GM18520 (cell line): ENCODE results near the gene MEAK7.

Experiments
- ATAC-seq: cut with Tn5 transposase; IDR thresholded peaks from one replicate; pipeline ENCODE4 v1.9.1; 2021; ENCODE audit not compliant: unreplicated experiment

Gene MEAK7

DNA sequence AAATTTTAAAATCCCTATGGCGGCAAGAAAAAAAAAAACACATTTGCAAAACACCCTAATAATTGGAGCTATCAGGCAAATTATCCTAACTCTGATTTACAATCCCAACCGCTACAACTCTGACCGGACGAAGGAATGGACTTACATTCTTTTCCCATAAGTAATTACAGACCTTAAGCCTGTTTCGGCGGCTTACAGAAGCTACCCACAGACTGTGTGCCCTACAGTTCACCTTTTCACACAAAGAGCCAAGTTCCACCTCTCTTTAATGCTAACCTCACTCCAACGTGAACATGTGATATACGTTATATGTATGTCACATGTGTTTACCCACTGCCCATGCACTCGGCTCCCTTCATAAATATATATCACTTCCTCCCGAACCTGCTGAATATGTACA lies 8.7 kb upstream of the MEAK7 start:
- ATAC-seq = no peak

DNA sequence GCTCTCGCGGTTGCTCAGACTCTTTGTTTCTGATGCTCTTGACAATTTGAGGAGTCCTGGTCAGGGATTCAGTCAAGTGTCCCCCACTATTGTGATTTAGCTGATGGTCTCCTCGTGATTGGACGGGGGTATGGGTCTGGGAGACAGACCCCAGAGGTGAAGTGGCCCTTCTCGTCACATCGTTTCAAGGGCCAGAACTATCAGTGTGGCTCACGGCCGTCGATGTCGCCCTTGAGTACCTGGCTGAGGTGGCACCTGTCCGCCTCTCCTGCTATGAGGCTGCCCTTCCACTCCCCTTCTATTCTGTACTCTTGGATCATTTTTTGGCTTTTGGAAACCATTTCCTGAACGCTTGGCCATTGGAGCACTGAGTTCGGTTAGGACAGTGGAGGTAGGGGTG lies 7.4 kb upstream of the MEAK7 start:
- ATAC-seq = no peak

DNA sequence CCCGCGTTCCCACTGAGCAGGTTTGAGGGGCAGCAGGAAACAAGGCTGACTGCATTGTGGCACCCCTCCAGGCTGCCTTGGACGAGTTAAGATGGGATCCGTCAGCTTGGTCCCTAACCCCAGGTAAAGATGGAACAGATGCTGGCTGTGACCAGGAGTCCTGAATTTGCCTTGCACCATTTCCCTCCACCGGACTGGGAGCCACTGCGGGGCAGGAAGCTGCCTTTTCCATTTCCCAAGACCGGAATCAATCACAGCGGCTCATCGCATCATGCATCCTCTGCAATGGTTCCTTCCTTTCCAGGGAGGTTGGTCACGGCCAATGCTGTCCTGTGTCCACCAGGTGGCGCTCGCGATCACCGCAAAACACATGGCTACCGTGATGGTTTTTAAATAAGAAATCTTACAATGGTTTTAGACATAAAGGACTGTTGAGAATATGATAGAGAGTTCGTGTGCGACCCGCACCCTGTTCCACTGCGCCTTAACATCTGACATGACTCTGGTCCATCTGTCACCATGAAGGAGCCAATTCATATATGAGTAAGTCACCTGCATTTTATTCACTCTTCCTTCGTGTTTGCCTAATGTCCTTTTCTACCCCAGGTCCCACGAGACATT lies 6.8 kb upstream of the MEAK7 start:
- no peak for ATAC-seq

DNA sequence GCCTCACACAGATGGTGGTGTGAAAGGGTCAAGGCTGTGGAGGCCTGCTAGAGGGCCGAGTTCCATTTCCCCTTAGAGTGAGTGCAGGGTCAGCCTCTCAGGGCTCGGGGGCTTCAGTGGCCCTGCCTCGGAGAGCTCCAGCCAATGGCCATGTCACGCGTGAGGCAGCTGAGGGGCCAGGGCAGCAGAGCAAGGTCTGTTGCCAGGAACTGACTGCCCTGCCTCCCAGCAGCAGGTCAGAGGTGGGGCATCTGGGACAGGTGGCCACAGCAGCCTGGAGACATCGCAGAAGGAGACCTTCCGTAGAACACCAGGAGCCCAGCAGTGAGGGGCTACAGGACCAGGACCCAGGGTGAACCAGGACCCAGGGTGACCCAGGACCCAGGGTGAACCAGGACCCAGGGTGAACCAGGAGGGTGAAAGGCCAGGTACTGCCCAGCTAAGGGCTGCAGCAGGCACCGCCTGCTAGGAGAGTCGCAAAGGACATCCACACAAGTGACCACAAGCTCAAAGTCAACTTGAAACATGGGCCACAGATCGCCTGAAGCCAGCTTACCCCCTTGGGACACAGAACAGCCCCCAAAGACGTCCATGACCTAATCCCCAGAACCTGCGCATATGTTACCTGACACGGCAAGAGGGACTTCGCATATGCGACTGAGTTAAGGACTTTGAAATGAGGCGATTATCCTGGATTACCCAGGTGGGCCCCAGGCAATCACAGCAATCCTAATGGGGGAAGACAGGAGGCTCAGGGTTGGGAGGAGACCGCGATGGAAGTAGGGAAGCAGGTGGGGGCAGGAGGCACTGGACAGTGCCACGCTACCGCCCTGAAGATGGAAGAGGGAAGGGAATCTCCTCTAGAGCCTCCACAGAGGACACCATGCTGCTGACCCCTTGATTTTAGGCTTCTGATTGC lies 4.8 kb upstream of the MEAK7 start:
- no peak for ATAC-seq

DNA sequence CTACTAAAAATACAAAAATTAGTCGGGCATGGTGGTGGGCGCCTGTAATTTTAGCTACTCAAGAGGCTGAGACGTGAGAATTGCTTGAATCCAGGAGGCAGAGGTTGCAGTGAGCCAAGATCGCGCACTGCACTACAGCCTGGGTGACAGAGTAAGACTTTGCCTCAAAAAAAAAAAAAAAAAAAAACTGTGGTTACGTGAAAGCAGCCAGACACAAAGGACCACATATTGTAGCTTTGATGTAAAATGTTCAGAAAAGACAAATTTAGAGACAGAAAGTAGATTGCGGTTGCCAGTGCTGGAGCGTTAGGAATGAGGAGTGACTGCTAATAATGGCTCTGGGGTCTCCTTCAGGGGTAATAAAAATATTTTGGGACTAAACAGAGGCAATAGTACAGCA lies 4.0 kb upstream of the MEAK7 start:
- ATAC-seq = no peak

DNA sequence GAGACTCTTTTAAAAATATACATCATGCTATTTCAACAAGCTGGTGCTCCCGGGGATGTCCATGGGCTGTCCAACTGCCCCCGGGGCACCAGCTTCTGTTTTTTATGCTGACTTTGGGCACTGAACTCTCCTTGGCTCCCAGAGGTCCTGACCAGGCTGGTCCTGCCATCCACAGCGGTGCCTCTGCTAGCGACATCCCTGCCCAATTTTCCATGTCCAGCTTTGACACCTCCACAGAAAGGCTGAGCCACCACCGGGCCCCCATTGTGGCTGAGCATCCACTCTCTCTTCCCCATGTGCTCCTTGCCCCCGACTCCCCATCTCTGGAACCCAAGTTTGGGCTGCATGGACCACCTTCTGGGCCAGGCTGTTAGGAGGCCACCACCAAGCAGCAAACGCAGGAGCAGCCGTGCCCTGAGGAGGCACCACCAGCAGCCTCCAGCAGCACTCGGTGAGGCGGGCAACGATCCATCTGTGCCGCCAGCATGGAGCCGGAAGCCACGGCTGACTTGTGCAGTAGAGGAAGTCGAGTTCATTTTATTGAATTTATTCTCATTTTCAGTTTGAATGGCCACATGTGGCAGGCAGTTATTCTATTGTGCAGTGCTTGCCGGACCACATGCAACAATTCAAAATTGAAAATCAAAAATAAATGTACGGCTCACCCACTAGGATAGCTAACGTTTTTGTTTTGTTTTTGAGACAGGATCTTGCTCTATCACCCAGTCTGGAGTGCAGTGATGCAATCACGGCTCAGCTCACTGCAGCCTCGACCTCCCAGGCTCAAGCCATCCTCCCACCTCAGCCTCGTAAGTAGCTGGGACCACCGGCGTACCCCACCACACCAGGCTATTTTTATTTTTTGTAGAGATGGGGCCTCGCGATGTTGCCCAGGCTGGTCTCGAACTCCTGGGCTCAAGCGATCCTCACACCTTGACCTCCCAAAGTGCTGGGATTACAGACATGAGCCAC lies 2.8 kb upstream of the MEAK7 start:
- ATAC-seq = no peak

DNA sequence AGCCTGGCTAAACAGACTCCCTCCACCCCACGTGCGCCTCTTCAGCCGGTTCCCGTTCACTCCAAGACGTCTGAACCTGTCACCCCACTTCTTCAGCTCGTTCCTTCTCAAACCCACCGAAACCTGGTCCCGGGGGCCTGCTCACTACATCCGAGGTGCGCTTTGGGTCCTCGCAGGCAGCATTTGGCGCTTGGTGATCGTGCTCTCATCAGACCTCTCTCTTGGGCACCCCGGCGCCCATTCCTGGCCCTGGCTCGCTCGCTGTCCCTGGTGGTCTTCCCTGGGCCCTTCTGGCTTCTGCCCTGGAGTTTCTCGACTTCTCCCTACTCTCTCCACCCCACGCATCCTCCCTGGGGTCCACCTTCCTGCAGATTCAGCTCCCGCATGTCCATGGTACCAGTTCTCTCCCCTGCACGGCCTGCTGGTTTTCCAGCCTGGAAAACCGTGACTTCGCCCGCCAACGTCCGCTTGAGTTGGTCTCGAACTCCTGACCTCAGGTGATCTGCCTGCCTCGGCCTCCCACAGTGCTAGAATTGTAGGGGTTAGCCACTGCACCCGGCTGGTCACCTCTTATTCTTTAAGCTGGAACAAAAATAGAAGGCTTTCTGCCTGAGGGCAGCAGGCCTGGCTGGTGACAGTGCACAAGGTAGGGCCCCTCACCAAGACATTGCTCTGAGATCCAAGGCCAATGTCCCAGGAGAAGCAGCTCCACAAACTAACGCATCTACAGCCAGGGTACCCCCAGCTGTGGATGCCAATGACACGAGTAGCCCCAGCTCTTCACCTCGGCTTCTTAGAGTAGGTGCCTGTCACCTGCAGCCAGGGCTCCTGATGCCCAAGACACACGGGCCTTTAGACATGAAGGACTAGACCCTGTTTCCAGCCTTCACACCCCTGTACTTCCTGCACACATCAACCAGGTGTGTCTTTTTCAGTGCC lies 1.1 kb upstream of the MEAK7 start:
- ATAC-seq = no peak

DNA sequence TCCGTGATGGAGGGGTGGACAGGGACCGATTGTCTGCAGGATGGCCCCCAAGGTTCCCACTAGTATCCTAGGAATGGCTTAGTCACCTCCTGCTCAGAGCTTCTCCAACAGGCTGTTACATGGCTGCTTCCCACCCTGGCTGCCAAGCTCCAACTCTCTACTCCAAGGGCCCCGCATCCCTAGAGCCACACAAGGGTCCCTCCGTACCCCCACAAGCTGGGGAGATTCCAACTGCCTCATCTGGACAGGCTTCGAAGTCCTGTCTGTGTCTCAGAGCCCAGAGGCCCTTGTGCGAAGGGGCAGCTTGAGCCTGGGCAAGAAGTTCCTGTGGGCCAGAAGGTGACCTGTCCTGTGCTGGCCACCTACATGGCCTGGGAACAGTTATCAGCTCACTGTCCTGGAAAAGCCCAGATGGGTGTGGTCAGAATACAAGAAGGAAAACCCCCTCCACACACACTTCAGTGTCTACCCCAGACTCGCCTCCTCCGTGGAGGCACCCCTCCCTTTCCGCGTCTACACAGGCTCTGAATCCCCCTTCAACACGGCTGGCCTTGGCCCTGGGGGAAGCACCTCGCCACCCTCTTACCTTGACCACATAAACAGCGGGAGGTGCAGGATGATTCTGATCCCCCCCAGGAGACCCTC lies 586 bp downstream of the MEAK7 start:
- no peak for ATAC-seq

DNA sequence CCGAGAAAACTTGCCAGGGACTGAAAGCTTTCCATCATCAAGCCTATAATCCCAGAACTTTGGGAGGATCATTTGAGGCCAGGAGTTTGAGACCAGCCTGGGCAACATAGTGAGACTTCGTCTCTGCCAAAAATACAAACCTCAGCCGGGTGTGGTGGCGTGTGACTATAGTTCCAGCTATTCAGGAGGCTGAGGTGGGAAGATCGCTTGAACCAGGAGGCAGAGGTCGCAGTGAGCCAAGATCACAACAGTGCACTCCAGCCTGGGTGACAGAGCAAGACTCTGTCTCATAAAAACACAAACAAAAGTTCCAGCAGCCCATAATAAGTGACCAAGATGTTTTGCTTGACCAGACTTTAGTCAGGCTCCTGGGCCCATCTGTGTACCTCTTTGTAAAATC lies 1.9 kb downstream of the MEAK7 start:
- no peak for ATAC-seq

DNA sequence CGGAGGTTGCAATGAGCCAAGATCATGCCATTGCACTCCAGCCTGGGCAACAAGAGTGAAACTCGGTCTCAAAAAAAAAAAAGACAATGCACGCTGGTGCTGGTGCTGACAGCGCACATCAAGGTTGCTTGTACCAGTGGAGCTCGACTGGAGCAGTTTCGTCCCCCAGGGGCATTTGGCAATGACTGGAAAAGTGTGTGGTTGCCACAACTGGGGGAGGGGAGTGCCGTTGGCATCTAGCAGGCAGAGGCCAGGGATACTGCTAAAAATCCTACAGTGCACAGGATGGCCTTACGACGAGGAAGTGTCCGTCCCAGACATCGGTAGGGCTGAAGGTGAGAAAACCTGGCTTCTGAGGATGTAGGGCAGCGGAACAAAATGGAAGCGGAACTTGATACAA lies 2.4 kb downstream of the MEAK7 start:
- ATAC-seq = no peak

DNA sequence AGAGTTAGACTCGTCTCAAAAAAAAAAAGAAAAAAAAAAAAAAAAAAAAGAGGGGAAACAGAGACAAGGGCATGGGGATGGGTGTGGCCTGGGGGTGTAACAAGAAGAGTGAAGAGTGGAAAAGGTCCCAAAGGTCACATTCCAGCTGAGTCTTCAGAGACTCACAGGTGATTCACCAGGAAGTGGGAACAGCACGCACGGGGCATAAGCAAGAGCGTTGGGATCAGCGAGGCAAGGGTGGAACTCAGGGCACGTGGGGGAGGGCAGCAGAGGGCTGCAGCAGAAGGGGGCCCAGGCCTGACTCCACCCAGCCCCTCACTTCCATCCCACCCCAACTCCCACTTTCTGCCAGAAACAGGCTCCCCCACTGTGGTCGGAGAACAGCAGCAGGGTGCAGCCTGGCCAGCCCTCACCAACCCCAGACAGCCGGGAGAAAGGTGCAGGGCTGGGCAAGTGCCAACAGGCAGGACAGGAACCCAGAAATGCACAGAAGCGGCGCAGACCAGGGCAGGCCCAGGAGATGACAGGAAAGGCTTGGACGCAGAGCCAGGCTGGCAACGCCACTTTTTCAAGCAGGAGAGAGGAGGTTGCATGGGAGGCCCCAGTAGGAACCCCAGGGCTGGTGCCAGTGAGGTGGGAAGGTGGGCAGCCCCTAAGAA lies 3.3 kb downstream of the MEAK7 start:
- ATAC-seq = no peak

DNA sequence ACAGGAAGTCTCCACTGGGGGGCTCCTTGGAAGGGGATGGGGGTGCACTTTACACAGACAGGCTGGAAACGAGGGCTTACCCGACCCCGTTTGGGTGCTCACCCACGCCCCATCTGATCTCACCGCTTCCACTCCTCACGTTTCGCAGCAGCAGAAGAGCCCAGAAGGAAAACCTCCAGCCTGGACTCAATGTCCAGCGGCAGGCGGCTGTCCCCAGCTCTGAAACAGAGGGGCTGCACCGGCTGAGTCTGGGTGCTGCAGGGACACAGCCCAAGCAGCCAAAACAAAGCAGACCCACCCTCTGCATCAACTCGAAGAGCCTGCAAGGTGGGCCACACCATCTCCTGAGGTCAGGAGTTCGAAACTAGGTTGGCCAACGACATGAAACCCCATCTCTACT lies 3.9 kb downstream of the MEAK7 start:
- ATAC-seq = no peak

DNA sequence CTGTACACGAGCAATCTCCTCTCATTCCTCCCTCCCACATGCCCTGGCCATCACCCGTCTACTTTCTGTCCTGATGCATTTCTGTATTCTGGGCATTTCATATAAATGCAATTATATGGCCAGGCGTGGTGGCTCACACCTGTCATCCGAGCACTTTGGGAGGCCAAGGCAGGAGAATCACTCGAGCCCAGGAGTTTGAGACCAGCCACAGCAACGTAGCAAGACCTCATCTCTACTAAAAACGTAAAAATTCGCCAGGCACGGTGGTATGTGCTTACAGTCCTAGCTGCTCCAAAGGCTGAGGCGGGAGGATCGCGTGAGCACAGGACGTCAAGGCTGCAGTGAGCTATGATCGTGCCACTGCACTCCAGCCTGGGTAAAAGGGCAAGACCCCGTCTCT lies 4.8 kb downstream of the MEAK7 start:
- ATAC-seq = no peak

DNA sequence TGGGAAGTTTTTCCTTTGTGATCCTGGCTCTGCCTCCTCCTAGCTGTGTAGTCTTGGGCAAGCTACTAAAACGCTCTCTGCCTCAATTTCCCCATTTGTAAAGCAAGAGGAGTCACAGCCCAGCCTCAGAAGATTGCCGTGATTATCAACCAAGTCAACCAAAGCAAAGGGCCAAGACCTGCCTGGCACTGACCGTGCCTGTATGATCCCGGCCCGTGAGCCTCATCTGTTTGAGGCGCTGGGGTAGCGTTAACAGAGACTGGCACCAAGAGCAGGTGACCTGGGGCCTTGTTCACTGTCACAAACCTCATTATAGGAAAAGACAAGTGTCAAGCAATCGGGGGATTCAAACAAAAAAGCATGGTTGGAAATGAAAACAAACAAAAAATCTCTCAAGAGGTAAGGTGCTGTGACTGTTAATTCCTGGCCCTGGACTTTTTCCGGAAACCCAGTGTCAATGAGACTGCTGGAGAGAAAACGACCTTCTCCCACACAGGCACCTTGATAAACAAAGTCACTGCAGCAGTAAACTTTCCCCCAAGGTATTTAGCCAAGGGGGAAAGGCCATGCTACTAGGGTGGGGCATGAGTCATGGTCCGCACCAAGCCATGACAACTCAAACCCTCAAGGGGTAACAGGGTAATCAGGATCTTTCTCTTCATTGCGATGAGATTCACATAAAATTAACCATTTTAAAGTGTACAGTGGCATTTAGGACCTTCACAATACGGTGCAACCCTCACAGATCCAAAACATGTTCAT lies 5.4 kb downstream of the MEAK7 start:
- ATAC-seq = no peak

DNA sequence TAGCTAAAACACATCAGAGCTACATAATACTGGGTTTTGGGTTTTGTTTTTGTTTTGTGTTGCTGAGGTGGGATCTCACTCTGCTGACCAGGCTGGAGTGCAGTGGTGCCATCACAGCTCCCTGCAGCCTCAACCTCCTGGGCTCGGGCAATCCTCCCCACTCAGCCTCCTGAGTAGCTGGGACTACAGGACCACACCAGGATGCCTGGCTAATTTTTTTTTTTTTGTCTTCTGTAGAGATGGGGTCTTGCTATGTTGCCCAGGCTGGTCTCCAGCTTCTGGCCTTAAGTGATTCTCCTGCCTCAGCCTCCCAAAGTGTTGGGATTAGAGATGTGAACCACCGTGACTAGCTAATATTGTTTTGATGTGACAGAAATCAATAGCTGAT lies 6.2 kb downstream of the MEAK7 start:
- ATAC-seq = no peak

DNA sequence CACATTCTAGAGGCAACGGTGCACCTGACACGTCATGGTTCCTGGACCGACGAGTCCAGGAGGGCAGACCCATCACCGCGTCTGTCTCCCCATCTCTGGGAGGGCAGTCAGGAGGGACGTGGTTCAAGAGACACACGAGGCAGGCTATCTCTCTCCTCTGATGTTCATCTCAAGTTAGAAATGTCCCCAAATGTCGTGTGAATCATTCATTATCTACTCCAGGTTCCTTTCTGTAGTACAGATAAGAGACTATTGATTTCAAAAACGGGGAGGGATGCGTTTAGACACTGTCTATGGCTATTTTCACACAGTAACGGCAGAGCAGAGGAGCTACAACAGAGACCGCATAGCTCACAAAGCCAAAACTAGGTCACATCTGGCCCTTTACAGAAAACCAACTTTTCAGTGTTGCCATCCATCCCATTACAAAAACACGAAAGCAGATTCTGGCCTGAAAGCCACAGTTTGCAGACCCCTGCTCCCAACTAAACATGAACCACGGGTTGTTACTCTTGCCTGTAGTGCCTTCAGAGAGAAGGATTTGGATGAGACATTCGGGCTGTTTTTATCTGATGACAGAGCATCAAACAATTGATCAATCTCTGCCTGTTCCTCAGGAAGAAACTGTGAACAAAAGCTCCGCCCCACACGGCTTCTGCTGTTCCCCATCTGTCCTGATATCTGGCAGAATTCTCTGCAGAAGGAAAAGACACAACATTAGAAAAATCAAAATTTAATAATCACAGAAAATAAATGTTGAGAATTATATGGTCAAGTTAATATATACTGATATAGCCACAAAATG lies 6.8 kb downstream of the MEAK7 start:
- no peak for ATAC-seq

DNA sequence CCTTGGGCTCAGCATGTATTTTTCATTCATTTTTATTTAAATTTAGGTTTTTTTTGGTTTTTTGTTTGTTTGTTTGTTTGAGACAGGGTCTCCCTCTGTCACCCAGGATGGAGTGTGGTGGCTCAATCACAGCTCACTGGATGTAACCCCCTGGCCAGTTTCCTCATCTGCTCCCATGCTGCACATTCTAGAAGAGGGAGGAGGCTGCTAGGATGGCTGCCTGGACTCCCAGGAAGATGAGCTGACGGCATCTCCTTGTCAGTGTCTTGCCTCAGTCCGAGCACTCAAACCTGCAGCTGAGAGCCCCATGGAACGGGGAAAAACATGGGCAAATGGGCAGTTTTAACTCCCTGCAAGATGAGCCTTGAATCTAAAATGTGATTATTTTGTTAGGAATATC lies 7.5 kb downstream of the MEAK7 start:
- no peak for ATAC-seq

DNA sequence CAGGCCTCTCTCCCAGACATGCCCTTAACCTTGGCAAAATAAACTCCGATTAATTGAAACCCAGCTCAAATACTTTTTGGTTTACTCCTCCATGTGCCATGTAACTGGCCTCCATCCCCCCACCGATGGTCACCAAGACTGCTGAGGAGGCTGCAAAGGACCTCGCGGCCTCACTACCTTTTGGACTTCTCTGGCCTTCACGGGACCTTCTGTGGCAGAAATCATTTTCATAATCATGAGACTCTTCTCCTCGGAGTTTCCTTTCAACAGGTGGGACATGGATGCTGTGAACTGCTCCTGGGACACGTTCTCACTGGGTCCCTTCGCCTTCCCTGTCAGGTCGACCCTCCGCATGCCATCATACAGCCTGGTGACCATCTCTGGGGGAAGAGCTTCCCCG lies 9.0 kb downstream of the MEAK7 start:
- no peak for ATAC-seq
